Colonic mucosa (tissue), 4 donors: Measurements from ENCODE around the gene FYTTD1. TPM values are rescaled to one million over a fixed set of nuclear protein-coding genes. Genes with fewer than 3 reads are reported as not detected.
A peak's percentile ranks its signal among the peaks of the same experiment; 100 is the strongest.

Experiments
- DNase-seq: peaks from one replicate; pipeline ENCODE4 v3.0.0-alpha.2; 2020
- H3K27ac ChIP-seq: fragments of 200-600 bp; one replicate; pipeline ENCODE4 v1.8.0; 2021
- H3K27me3 ChIP-seq: fragments of 200-600 bp; one replicate; pipeline ENCODE4 v1.8.0; 2021
- H3K36me3 ChIP-seq: fragments of 200-600 bp; one replicate; pipeline ENCODE4 v1.8.0; 2021
- H3K4me1 ChIP-seq: fragments of 200-600 bp; one replicate; pipeline ENCODE4 v1.8.0; 2021; ENCODE audit warnings: mild to moderate bottlenecking
- H3K4me3 ChIP-seq: fragments of 200-600 bp; one replicate; pipeline ENCODE4 v1.8.0; 2021
- H3K9ac ChIP-seq, 2 donors: one replicate each; pipeline ENCODE4 v1.7.0; 2013; ENCODE audit warnings: control low read depth in 2 of 2, low read depth in 2 of 2, low read length in 2 of 2
- H3K9me3 ChIP-seq: fragments of 200-600 bp; one replicate; pipeline ENCODE4 v1.8.0; 2021
- CTCF ChIP-seq: fragments of 200-600 bp; IDR thresholded peaks from one replicate; pipeline ENCODE4 v1.8.0; 2022; ENCODE audit warnings: antibody characterized with exemption, mild to moderate bottlenecking
- intact Hi-C: fragments of 100-400 bp; cut with DNase I; formaldehyde crosslinking; loops from one replicate; pipeline ENCODE4 v1.14.1; 2022
- total RNA-seq, 2 donors: library from RNA; stranded (reverse); fragmentation: NEBNext Ultra II Directional in 1 of 2; extraction: Animal tissue kit (Norgen Biotek cat#: 25700) in 1 of 2; gene quantifications; one replicate each; pipeline ENCODE4 v1.2.1, GENCODE V29; 2021
- donor health status: healthy.
- donor health status: DM: no; HTN: no; CAD: no.
- donor health status: DM: no; HTN: no; CAD: no.

FYTTD1 gene
- total RNA-seq, 2 donors from 2014 or later: 27.1 to 37.7 TPM

DNA sequence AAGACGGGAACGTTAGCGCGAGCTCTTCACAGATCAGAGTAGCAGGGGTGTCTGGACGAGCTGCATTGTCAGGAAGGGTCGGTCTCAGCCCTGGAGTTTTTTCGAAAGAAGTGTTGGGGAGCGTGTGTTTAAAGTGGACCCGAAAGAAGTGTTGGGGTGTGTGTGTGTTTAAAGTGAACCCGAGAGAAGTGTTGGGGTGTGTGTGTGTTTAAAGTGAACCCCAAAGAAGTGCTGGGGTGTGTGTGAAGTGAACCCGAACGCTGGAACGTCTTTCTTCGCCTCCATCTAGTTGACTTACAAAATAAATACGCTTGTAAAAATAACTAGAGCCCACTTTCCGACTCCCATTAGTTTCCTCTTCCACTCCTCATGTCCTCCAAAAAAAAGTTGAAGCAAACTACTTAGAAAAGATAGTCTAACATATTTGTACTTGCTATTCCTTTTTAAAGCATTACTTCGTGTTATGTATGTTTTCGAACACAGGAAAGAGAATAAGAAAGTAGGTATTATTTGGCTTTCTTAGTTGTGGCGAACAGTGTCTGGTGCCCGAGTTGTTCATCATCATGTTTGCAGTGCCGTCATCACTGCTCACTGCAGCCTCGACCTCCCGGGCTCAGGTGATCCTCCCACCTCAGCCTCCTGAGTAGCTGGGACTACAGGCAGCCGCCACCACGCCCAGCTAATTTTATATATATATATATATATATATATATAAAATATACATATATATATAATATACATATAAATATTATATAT, 42.4 kb downstream of the FYTTD1 start:
- Histone ChIP-seq H3K4me1 (peaks cover 7% of the 10 kb centered on the region), H3K9ac (peak overlapping the region; percentile 87 to 95), H3K4me3 (peak overlapping the region; percentile 88), H3K9me3 (no peaks in the 10 kb centered on the region), H3K36me3 (no peaks in the 10 kb centered on the region), H3K27ac (peak overlapping the region; percentile 89), H3K27me3 (no peaks in the 10 kb centered on the region)
- DNase-seq: peak; percentile 20
- intact Hi-C loops: loop anchor here (10.0 kb wide), 1 partner anchor 53 kb away; no protein-coding TSS in a partner anchor
- no peak for TF ChIP-seq CTCF

GRCh38 chr3:197793247-197793646, 43.6 kb downstream of the FYTTD1 start:
- no peaks in the 10 kb centered on the region for H3K36me3 ChIP-seq
- no peak overlapping the region for H3K4me3 ChIP-seq
- peak overlapping the region; percentile 43 for H3K27ac ChIP-seq
- H3K9me3 ChIP-seq: no peaks in the 10 kb centered on the region
- peaks cover 7% of the 10 kb centered on the region for H3K4me1 ChIP-seq
- no peak for DNase-seq
- H3K9ac ChIP-seq: peak overlapping the region in 1 of 2 donors; percentile 4
- TF ChIP-seq CTCF: no peak
- no peaks in the 10 kb centered on the region for H3K27me3 ChIP-seq
- intact Hi-C loops: loop anchor here (10.0 kb wide), 1 partner anchor 52 kb away; no protein-coding TSS in a partner anchor

GRCh38 chr3:197794115-197794514, 44.4 kb downstream of the FYTTD1 start:
- Histone ChIP-seq H3K4me3 (no peak overlapping the region), H3K27me3 (no peaks in the 10 kb centered on the region), H3K9ac (no peak overlapping the region), H3K27ac (no peak overlapping the region), H3K9me3 (no peaks in the 10 kb centered on the region), H3K36me3 (no peaks in the 10 kb centered on the region), H3K4me1 (peaks cover 7% of the 10 kb centered on the region)
- intact Hi-C loops: loop anchor here (10.0 kb wide), 1 partner anchor 51 kb away; no protein-coding TSS in a partner anchor
- DNase-seq: no peak
- TF ChIP-seq CTCF: no peak

GRCh38 chr3:197795200-197795599, 45.5 kb downstream of the FYTTD1 start:
- TF ChIP-seq CTCF: no peak
- no peak overlapping the region for H3K4me3 ChIP-seq
- peaks cover 7% of the 10 kb centered on the region for H3K4me1 ChIP-seq
- H3K9me3 ChIP-seq: no peaks in the 10 kb centered on the region
- DNase-seq: no peak
- H3K27ac ChIP-seq: no peak overlapping the region
- no peaks in the 10 kb centered on the region for H3K27me3 ChIP-seq
- no peaks in the 10 kb centered on the region for H3K36me3 ChIP-seq
- H3K9ac ChIP-seq: no peak overlapping the region
- intact Hi-C loops: loop anchor here (10.0 kb wide), 1 partner anchor 50 kb away; no protein-coding TSS in a partner anchor

DNA sequence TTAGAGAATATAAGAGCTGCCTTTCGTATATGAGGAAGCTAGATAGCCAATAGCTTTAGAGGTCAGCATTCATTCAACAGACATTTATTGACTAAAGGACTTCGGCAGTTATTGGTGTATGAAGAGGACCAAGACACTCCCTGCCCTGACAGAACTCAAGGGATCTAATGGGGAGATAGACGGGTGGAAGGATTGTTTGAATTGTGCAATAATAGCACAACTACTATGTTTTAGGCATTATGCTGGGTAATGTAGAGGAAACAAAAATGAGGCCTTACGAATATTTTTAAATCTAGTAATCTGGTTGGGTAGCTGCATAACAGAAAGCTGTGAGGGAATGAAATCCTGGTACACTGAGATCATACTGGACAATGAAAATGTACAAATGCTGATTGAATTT, 46.4 kb downstream of the FYTTD1 start:
- no peak for TF ChIP-seq CTCF
- H3K4me1 ChIP-seq: peaks cover 7% of the 10 kb centered on the region
- DNase-seq: no peak
- intact Hi-C loops: loop anchor here (10.0 kb wide), 1 partner anchor 49 kb away; no protein-coding TSS in a partner anchor
- H3K27ac ChIP-seq: no peak overlapping the region
- no peaks in the 10 kb centered on the region for H3K36me3 ChIP-seq
- no peaks in the 10 kb centered on the region for H3K9me3 ChIP-seq
- no peak overlapping the region for H3K9ac ChIP-seq
- H3K27me3 ChIP-seq: no peaks in the 10 kb centered on the region
- no peak overlapping the region for H3K4me3 ChIP-seq
